Heart left ventricle (tissue), 16 donors: ENCODE data around the gene ACSS3. TPM values are rescaled to one million over a fixed set of nuclear protein-coding genes. Genes with fewer than 3 reads are reported as not detected.

Experiments used
- ATAC-seq, 4 donors: fragments of 200-7000 bp; cut with Tn5 transposase; one replicate each; pipeline ENCODE4 v1.9.1; 2020 to 2022; ENCODE audit warnings: moderate library complexity in 4 of 4, mild to moderate bottlenecking in 3 of 4, moderate number of reproducible peaks in 1 of 4
- DNase-seq, 5 donors: peaks; one replicate each; pipeline ENCODE4 v3.0.0-alpha.2; 2020
- H3K27ac ChIP-seq, 12 donors: fragments of 200-600 bp; sonication (generic) in 4 of 12; one replicate each; pipeline versions ENCODE4 v1.5.0 to v1.8.0; 2016 to 2022; ENCODE audit warnings: mild to moderate bottlenecking in 2 of 12
- H3K27me3 ChIP-seq, 9 donors: fragments of 200-600 bp; sonication (generic) in 2 of 9; one replicate each; pipeline versions ENCODE4 v1.5.1 to v1.8.0; 2016 to 2022; ENCODE audit warnings: mild to moderate bottlenecking in 3 of 9
- H3K36me3 ChIP-seq, 9 donors: fragments of 200-600 bp; sonication (generic) in 2 of 9; one replicate each; pipeline versions ENCODE4 v1.5.0 to v1.8.0; 2018 to 2022; ENCODE audit warnings: mild to moderate bottlenecking in 2 of 9
- H3K4me1 ChIP-seq, 12 donors: fragments of 200-600 bp; sonication (generic) in 4 of 12; one replicate each; pipeline versions ENCODE4 v1.5.0 to v1.8.0; 2016 to 2022; ENCODE audit warnings: mild to moderate bottlenecking in 3 of 12
- H3K4me3 ChIP-seq, 12 donors: fragments of 200-600 bp; sonication (generic) in 4 of 12; one replicate each; pipeline versions ENCODE4 v1.5.0 to v1.8.0; 2017 to 2022; ENCODE audit warnings: mild to moderate bottlenecking in 9 of 12, moderate library complexity in 4 of 12
- H3K9me3 ChIP-seq, 12 donors: fragments of 200-600 bp; sonication (generic) in 4 of 12; one replicate each; pipeline versions ENCODE4 v1.5.0 to v1.8.0; 2016 to 2022; ENCODE audit warnings: mild to moderate bottlenecking in 1 of 12
- CTCF ChIP-seq, 12 donors: fragments of 200-600 bp; sonication (generic) in 4 of 12; IDR thresholded peaks; one replicate each; pipeline versions ENCODE4 v1.5.0 to v1.8.0; 2018 to 2022; ENCODE audit warnings: antibody characterized with exemption in 12 of 12, mild to moderate bottlenecking in 5 of 12
- POLR2A ChIP-seq, 2 donors: fragments of 450-650 bp; IDR thresholded peaks; one replicate each; pipeline ENCODE4 v1.6.1; 2017; ENCODE audit warnings: antibody characterized with exemption in 2 of 2, mild to moderate bottlenecking in 2 of 2, moderate library complexity in 2 of 2
- WGBS, 4 donors: extraction: QIAGEN DNeasy Blood & Tissue Kit in 2 of 4; methylation state at CpG; one replicate each; pipeline versions ENCODE4 v1.1.5 to v1.1.7; 2013 to 2018; 5-methylcytosine and 5-hydroxymethylcytosine counted together
- intact Hi-C, 10 donors: fragments of 100-400 bp; cut with DNase I; formaldehyde crosslinking; loops; one replicate each; pipeline versions ENCODE4 v1.11.1 to v1.14.2; 2022
- polyA plus RNA-seq, 2 donors: library from polyadenylated mRNA; stranded (reverse); fragments of 200-250 nt; gene quantifications; one replicate each; pipeline ENCODE4 v1.2.3, GENCODE V29; 2013
- total RNA-seq, 9 donors: library from RNA; depleted of rRNA in 2 of 9; stranded (reverse); fragments of >200 nt in 2 of 9; fragmentation: NEBNext Ultra II Directional in 3 of 9; extraction: Animal tissue kit (Norgen Biotek cat#: 25700) in 3 of 9; gene quantifications; one replicate each; pipeline versions ENCODE4 v1.1.0 to v1.2.4, GENCODE V29; 2016 to 2023
- donor health status: ischemic (EF 13 %, LVEDD 7.1; RV severe dilation, severe dysfunction).
- donor health status: healthy with polysubstance abuse.
- donor health status: DM: no; HTN: yes; CAD: no.
- donor health status: DM: no; HTN: no; CAD: no.
- donor health status: ischemic (EF 25% LVEDD 6.9; RV normal size, moderate dysfunction).
- donor health status: ischemic (EF 25% LVEDD 5.7; RV mildly dilated, moderate dysfunction).
- donor health status: healthy.
- donor health status: DM: yes; HTN: yes; CAD: no.
- donor health status: ischemic (EF 35%, LVEDD 5.7; RV mildly dilated, moderate dysfunction).
- donor health status: nonischemic (EF 11% LVEDD 7.7; RV severe dilation, severe dysfunction).
- donor health status: DM: yes; HTN: yes; CAD: no.
- donor health status: PGD.
- donor health status: ischemic (EF 29% LVEDD 5.4; RV normal size, mild dysfunction).
- donor health status: nonischemic (EF 23%, LVEDD 6.1; RV moderate dilation, normal function).

ACSS3 gene
- total and polyA plus RNA-seq, 11 donors = 8.6 to 36.0 (median 27.5) TPM

GRCh38 chr12:81137801-81138200, 59.9 kb downstream of the ACSS3 start:
- intact Hi-C loops = no loop called here
- H3K27me3 ChIP-seq = no peaks in the 10 kb centered on the region
- WGBS, 4 donors = 45 to 65% (median 61%) methylated on average over 2 of the region's 2 CpGs

GRCh38 chr12:81141217-81141616, 63.3 kb downstream of the ACSS3 start:
- Histone ChIP-seq H3K36me3 (peaks cover 0 to 34% (median 1%) of the 10 kb centered on the region in 9 donors), H3K27ac (no peak overlapping the region), H3K9me3 (no peaks in the 10 kb centered on the region), H3K27me3 (no peaks in the 10 kb centered on the region), H3K4me1 (no peaks in the 10 kb centered on the region), H3K4me3 (no peak overlapping the region)
- DNase-seq (no peak), ATAC-seq (no peak)
- intact Hi-C loops = no loop called here
- TF ChIP-seq POLR2A (IDR thresholded peaks at IDR 0.05) = no peak
- TF ChIP-seq CTCF (IDR thresholded peaks at IDR 0.05) = no peak
- 80 to 97% (median 89%) methylated on average over 1 of the region's 1 CpG for WGBS, 4 donors

More at GRCh38 chr12:81137801-81138200, 59.9 kb downstream of the ACSS3 start:
- ATAC-seq = no peak
- H3K4me1 ChIP-seq = no peaks in the 10 kb centered on the region
- no peak overlapping the region for H3K27ac ChIP-seq
- peaks cover 0 to 13% (median 0%) of the 10 kb centered on the region in 9 donors for H3K36me3 ChIP-seq
- H3K9me3 ChIP-seq = no peaks in the 10 kb centered on the region
- DNase-seq = no peak
- TF ChIP-seq POLR2A (IDR thresholded peaks at IDR 0.05) (no peak), CTCF (IDR thresholded peaks at IDR 0.05) (no peak)
- H3K4me3 ChIP-seq = no peak overlapping the region

- H3K27me3 ChIP-seq = no peaks in the 10 kb centered on the region
- H3K36me3 ChIP-seq = peaks cover 0 to 43% (median 7%) of the 10 kb centered on the region in 9 donors
- TF ChIP-seq POLR2A (IDR thresholded peaks at IDR 0.05) = no peak
- no peak for TF ChIP-seq CTCF (IDR thresholded peaks at IDR 0.05)
- no peaks in the 10 kb centered on the region for H3K9me3 ChIP-seq
- intact Hi-C loops = no loop called here
- H3K4me3 ChIP-seq = no peak overlapping the region
- no peak for ATAC-seq
- 60 to 69% (median 65%) methylated on average over 5 of the region's 5 CpGs for WGBS, 4 donors
- DNase-seq = no peak
- no peak overlapping the region for H3K27ac ChIP-seq
- no peaks in the 10 kb centered on the region for H3K4me1 ChIP-seq
Measured at GRCh38 chr12:81143057-81143456, 65.2 kb downstream of the ACSS3 start.

- Histone ChIP-seq H3K9me3 (no peaks in the 10 kb centered on the region), H3K27me3 (no peaks in the 10 kb centered on the region), H3K27ac (no peak overlapping the region), H3K36me3 (peaks cover 0 to 54% (median 7%) of the 10 kb centered on the region in 9 donors), H3K4me3 (no peak overlapping the region), H3K4me1 (no peaks in the 10 kb centered on the region)
- 72 to 81% (median 80%) methylated on average over 3 of the region's 3 CpGs for WGBS, 4 donors
- ATAC-seq (no peak), DNase-seq (no peak)
- TF ChIP-seq POLR2A (IDR thresholded peaks at IDR 0.05) (no peak), CTCF (IDR thresholded peaks at IDR 0.05) (no peak)
- intact Hi-C loops = no loop called here
Measured at GRCh38 chr12:81146228-81147225, 68.6 kb downstream of the ACSS3 start.
